Liver (tissue), 9 donors: ENCODE results near the gene CBFA2T2. TPM values are rescaled to one million over a fixed set of nuclear protein-coding genes. Genes with fewer than 3 reads are reported as not detected.

Experiments used
- DNase-seq: peaks from one replicate; pipeline ENCODE4 v3.0.0-alpha.2; 2017; ENCODE audit warnings: low spot score
- H3K27ac ChIP-seq, 2 donors: one replicate each; pipeline ENCODE4 v1.7.0; 2013; ENCODE audit warnings: inconsistent platforms in 2 of 2, low read length in 2 of 2, control low read depth in 1 of 2, low read depth in 1 of 2, mild to moderate bottlenecking in 1 of 2
- H3K27me3 ChIP-seq, 4 donors: one replicate each; pipeline versions ENCODE4 v1.6.1 to v1.7.0; 2013; ENCODE audit warnings: low read length in 3 of 4, inconsistent platforms in 1 of 4, mild to moderate bottlenecking in 1 of 4, moderate library complexity in 1 of 4; ENCODE audit not compliant: control insufficient read depth in 4 of 4, insufficient read depth in 4 of 4
- H3K36me3 ChIP-seq, 4 donors: one replicate each; pipeline versions ENCODE4 v1.6.1 to v1.7.0; 2013; ENCODE audit warnings: low read length in 3 of 4, mild to moderate bottlenecking in 3 of 4, low read depth in 1 of 4, moderate library complexity in 1 of 4; ENCODE audit not compliant: control insufficient read depth in 4 of 4, insufficient read depth in 3 of 4
- H3K4me1 ChIP-seq, 4 donors: one replicate each; pipeline versions ENCODE4 v1.6.1 to v1.7.0; 2013; ENCODE audit warnings: low read length in 3 of 4, mild to moderate bottlenecking in 3 of 4, moderate library complexity in 1 of 4; ENCODE audit not compliant: control insufficient read depth in 4 of 4, insufficient read depth in 4 of 4
- H3K4me3 ChIP-seq, 3 donors: one replicate each; pipeline versions ENCODE4 v1.6.1 to v1.7.0; 2013; ENCODE audit warnings: low read length in 3 of 3, control low read depth in 1 of 3, low read depth in 1 of 3, mild to moderate bottlenecking in 1 of 3
- H3K9ac ChIP-seq, 2 donors: one replicate each; pipeline ENCODE4 v1.7.0; 2013; ENCODE audit warnings: low read length in 2 of 2, mild to moderate bottlenecking in 2 of 2, moderate library complexity in 2 of 2, control low read depth in 1 of 2, low read depth in 1 of 2
- H3K9me3 ChIP-seq, 4 donors: one replicate each; pipeline versions ENCODE4 v1.6.1 to v1.7.0; 2013; ENCODE audit warnings: low read length in 3 of 4; ENCODE audit not compliant: control insufficient read depth in 4 of 4
- EGR1 ChIP-seq, 2 donors: IDR thresholded peaks; 2 replicates each; pipeline ENCODE4 v1.6.1; 2016 to 2018; ENCODE audit warnings: antibody characterized with exemption in 2 of 2, low read depth in 2 of 2
- FOXA1 ChIP-seq: IDR thresholded peaks from 2 replicates; pipeline ENCODE4 v1.6.1; 2016; ENCODE audit warnings: antibody characterized with exemption
- FOXA2 ChIP-seq: IDR thresholded peaks from 2 replicates; pipeline ENCODE4 v1.6.1; 2016; ENCODE audit warnings: antibody characterized with exemption
- GABPA ChIP-seq, 2 donors: IDR thresholded peaks in 1 of 2; conservative IDR thresholded peaks in 1 of 2; 2 replicates each; pipeline ENCODE4 v1.6.1; 2016; ENCODE audit warnings: antibody characterized with exemption in 2 of 2, mild to moderate bottlenecking in 1 of 2, moderate library complexity in 1 of 2
- HNF4A ChIP-seq, 2 donors: conservative IDR thresholded peaks; 2 replicates each; pipeline ENCODE4 v1.6.1; 2016; ENCODE audit warnings: antibody characterized with exemption in 2 of 2, mild to moderate bottlenecking in 2 of 2
- HNF4G ChIP-seq: IDR thresholded peaks from 2 replicates; pipeline ENCODE4 v1.6.1; 2016; ENCODE audit warnings: antibody characterized with exemption
- JUND ChIP-seq, 2 donors: IDR thresholded peaks; 2 replicates each; pipeline ENCODE4 v1.6.1; 2016; ENCODE audit warnings: antibody characterized with exemption in 2 of 2
- NR2F2 ChIP-seq: IDR thresholded peaks from 2 replicates; pipeline ENCODE4 v1.6.1; 2016; ENCODE audit warnings: antibody characterized with exemption
- RAD21 ChIP-seq, 2 donors: IDR thresholded peaks; 2 replicates each; pipeline ENCODE4 v1.6.1; 2016; ENCODE audit warnings: antibody characterized with exemption in 2 of 2, mild to moderate bottlenecking in 2 of 2
- RXRA ChIP-seq, 2 donors: IDR thresholded peaks; 2 replicates each; pipeline ENCODE4 v1.6.1; 2017 to 2018; ENCODE audit warnings: antibody characterized with exemption in 2 of 2, mild to moderate bottlenecking in 1 of 2
- SP1 ChIP-seq: IDR thresholded peaks from 2 replicates; pipeline ENCODE4 v1.6.1; 2018; ENCODE audit warnings: antibody characterized with exemption, mild to moderate bottlenecking
- TAF1 ChIP-seq: conservative IDR thresholded peaks from 2 replicates; pipeline ENCODE4 v1.6.1; 2016; ENCODE audit warnings: antibody characterized with exemption, mild to moderate bottlenecking
- WGBS: extraction: QIAGEN DNeasy Blood & Tissue Kit; methylation state at CpG from one replicate; pipeline ENCODE4 v1.1.7; 2013; 5-methylcytosine and 5-hydroxymethylcytosine counted together
- polyA plus RNA-seq, 2 donors: library from polyadenylated mRNA; stranded (reverse) in 1 of 2; unstranded in 1 of 2; fragments of 200-250 nt in 1 of 2; fragments of >200 nt in 1 of 2; fragmentation: Nextera tagmentation in 1 of 2; extraction: Ambion mirVana in 1 of 2; gene quantifications; one replicate each; pipeline versions ENCODE4 v1.2.1 to v1.2.3, GENCODE V29; 2013 to 2015
- total RNA-seq, 2 donors: library from RNA; depleted of rRNA; stranded (reverse); fragments of >200 nt; gene quantifications; one replicate each; pipeline ENCODE4 v1.2.3, GENCODE V29; 2014
- TF ChIP-seq, protein P1 (sequence below): IDR thresholded peaks from 2 replicates; pipeline ENCODE4 v1.6.1; 2016; ENCODE audit warnings: antibody characterized with exemption, mild to moderate bottlenecking
- TF ChIP-seq, protein P2 (sequence below): IDR thresholded peaks from 2 replicates; pipeline ENCODE4 v1.6.1; 2016; ENCODE audit warnings: antibody characterized with exemption
- TF ChIP-seq, protein P3 (sequence below): fragments of 150-350 bp; IDR thresholded peaks from 2 replicates; pipeline ENCODE4 v1.5.1; 2017; ENCODE audit warnings: improper control_type of control experiment, low read depth, low read length; ENCODE audit not compliant: missing input control
- TF ChIP-seq, protein P4 (sequence below): IDR thresholded peaks from 2 replicates; pipeline ENCODE4 v1.6.1; 2016; ENCODE audit warnings: antibody characterized with exemption
- TF ChIP-seq, protein P5 (sequence below): IDR thresholded peaks from 2 replicates; pipeline ENCODE4 v1.6.1; 2016; ENCODE audit warnings: antibody characterized with exemption
- donor health status: healthy.
- donor health status: healthy.
- donor health status: healthy.
- donor health status: healthy.
- donor health status: healthy.

The CBFA2T2 gene
- total and polyA plus RNA-seq, 4 donors, result 2.0 to 5.5 (median 5.3) TPM

DNA sequence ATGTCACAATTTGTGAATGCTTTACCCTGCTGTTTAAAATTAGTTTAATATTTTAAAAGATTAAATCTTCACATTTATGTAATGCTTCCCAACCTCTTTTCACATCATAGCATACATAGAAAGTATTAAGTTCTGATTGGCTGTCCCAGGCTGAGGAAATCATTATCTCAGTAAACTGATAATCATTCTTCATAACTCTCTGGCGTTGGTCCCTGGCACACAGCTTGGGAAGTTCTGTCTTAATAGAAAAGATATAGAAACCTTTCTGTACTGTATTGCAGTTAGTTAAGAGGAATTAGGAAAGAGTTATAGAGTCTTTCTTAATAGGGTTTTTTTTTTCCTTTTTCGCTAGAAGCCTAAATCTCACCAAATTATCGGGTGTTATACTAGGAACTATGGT, 85.4 kb downstream of the CBFA2T2 start:
- Histone ChIP-seq H3K27ac (no peak overlapping the region), H3K9ac (no peak overlapping the region), H3K4me3 (no peak overlapping the region), H3K27me3 (no peaks in the 10 kb centered on the region), H3K4me1 (peaks cover 0 to 13% (median 1%) of the 10 kb centered on the region in 4 donors), H3K36me3 (no peaks in the 10 kb centered on the region), H3K9me3 (no peaks in the 10 kb centered on the region)
- 87% methylated on average over 3 of the region's 3 CpGs for WGBS
- DNase-seq, result no peak
- TF ChIP-seq HNF4G (no peak), NR2F2 (no peak), RXRA (IDR thresholded peaks at IDR 0.05) (no peak), EGR1 (IDR thresholded peaks at IDR 0.05; ENCODE audit: low read depth in 2 of 2) (no peak), SP1 (no peak)
- TF ChIP-seq, protein P1, sequence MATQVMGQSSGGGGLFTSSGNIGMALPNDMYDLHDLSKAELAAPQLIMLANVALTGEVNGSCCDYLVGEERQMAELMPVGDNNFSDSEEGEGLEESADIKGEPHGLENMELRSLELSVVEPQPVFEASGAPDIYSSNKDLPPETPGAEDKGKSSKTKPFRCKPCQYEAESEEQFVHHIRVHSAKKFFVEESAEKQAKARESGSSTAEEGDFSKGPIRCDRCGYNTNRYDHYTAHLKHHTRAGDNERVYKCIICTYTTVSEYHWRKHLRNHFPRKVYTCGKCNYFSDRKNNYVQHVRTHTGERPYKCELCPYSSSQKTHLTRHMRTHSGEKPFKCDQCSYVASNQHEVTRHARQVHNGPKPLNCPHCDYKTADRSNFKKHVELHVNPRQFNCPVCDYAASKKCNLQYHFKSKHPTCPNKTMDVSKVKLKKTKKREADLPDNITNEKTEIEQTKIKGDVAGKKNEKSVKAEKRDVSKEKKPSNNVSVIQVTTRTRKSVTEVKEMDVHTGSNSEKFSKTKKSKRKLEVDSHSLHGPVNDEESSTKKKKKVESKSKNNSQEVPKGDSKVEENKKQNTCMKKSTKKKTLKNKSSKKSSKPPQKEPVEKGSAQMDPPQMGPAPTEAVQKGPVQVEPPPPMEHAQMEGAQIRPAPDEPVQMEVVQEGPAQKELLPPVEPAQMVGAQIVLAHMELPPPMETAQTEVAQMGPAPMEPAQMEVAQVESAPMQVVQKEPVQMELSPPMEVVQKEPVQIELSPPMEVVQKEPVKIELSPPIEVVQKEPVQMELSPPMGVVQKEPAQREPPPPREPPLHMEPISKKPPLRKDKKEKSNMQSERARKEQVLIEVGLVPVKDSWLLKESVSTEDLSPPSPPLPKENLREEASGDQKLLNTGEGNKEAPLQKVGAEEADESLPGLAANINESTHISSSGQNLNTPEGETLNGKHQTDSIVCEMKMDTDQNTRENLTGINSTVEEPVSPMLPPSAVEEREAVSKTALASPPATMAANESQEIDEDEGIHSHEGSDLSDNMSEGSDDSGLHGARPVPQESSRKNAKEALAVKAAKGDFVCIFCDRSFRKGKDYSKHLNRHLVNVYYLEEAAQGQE, result no peak

DNA sequence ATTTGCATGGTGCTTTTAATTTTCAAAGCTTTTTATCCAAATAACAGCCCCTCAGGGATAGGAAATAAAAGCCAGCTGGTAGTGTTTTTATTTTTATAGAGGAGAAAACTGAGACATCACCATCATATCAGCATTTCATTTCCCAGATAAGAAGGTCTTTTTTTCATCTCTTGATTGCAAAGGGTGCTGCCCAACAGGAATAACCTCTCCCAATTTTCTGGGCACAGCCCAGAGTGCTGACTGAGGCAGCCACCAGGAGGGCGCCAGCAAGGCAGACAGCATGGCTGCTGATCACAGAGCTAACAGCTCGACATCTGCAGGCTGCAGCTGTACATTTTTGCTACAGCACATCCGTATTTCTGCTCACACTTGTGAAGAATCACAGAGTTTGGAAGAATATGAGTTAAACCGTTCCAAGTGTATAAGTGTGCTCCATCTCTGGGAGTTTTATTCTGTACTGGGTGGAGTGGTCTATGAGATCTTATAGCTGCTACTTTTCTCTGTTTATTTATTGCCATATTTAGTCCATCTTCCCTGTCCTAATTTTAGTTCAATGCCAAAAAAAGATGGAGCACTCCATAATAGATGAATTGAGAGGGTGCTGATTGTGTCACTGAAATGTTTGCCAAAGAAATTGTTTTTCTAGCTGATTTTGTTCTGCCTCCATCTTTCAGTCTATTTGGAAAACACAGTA, 86.7 kb downstream of the CBFA2T2 start:
- no peaks in the 10 kb centered on the region for H3K36me3 ChIP-seq
- TF ChIP-seq, protein P2, sequence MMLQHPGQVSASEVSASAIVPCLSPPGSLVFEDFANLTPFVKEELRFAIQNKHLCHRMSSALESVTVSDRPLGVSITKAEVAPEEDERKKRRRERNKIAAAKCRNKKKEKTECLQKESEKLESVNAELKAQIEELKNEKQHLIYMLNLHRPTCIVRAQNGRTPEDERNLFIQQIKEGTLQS, result no peak
- TF ChIP-seq GABPA (IDR thresholded peaks at IDR 0.05 in 1 of 2, conservative IDR thresholded peaks at IDR 0.05 in 1 of 2) (no peak), SP1 (no peak), HNF4A (conservative IDR thresholded peaks at IDR 0.05) (no peak), RAD21 (IDR thresholded peaks at IDR 0.05) (no peak), RXRA (IDR thresholded peaks at IDR 0.05) (no peak), TAF1 (no peak), JUND (IDR thresholded peaks at IDR 0.05) (no peak), FOXA2 (no peak), NR2F2 (no peak), FOXA1 (no peak), HNF4G (no peak)
- TF ChIP-seq, protein P3, sequence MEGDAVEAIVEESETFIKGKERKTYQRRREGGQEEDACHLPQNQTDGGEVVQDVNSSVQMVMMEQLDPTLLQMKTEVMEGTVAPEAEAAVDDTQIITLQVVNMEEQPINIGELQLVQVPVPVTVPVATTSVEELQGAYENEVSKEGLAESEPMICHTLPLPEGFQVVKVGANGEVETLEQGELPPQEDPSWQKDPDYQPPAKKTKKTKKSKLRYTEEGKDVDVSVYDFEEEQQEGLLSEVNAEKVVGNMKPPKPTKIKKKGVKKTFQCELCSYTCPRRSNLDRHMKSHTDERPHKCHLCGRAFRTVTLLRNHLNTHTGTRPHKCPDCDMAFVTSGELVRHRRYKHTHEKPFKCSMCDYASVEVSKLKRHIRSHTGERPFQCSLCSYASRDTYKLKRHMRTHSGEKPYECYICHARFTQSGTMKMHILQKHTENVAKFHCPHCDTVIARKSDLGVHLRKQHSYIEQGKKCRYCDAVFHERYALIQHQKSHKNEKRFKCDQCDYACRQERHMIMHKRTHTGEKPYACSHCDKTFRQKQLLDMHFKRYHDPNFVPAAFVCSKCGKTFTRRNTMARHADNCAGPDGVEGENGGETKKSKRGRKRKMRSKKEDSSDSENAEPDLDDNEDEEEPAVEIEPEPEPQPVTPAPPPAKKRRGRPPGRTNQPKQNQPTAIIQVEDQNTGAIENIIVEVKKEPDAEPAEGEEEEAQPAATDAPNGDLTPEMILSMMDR, result no peak
- TF ChIP-seq, protein P4, sequence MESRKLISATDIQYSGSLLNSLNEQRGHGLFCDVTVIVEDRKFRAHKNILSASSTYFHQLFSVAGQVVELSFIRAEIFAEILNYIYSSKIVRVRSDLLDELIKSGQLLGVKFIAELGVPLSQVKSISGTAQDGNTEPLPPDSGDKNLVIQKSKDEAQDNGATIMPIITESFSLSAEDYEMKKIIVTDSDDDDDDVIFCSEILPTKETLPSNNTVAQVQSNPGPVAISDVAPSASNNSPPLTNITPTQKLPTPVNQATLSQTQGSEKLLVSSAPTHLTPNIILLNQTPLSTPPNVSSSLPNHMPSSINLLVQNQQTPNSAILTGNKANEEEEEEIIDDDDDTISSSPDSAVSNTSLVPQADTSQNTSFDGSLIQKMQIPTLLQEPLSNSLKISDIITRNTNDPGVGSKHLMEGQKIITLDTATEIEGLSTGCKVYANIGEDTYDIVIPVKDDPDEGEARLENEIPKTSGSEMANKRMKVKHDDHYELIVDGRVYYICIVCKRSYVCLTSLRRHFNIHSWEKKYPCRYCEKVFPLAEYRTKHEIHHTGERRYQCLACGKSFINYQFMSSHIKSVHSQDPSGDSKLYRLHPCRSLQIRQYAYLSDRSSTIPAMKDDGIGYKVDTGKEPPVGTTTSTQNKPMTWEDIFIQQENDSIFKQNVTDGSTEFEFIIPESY, result no peak
- TF ChIP-seq, protein P5, sequence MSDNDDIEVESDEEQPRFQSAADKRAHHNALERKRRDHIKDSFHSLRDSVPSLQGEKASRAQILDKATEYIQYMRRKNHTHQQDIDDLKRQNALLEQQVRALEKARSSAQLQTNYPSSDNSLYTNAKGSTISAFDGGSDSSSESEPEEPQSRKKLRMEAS, result no peak
- TF ChIP-seq, protein P1, result no peak
- WGBS, result 84% methylated on average over 4 of the region's 4 CpGs
- H3K27me3 ChIP-seq, result no peaks in the 10 kb centered on the region
- H3K4me3 ChIP-seq, result no peak overlapping the region
- no peak for DNase-seq
- H3K27ac ChIP-seq, result no peak overlapping the region
- no peaks in the 10 kb centered on the region for H3K9me3 ChIP-seq
- peaks cover 0 to 3% (median 1%) of the 10 kb centered on the region in 4 donors for H3K4me1 ChIP-seq
- no peak overlapping the region for H3K9ac ChIP-seq
